Measurements from ENCODE around the gene LAMP2.
"Not testable (repeated sequence)": the region's sequence is repeated elsewhere in the genome, so short reads cannot be mapped to it uniquely, and the experiment has no call there.

LAMP2 gene

GRCh38 chrX:120468825-120469525 lies at the start of gene LAMP2:
TSS of gene LAMP2 (minus strand) at chrX:120469296. CDS start at chrX:120469169, 127 bp downstream.
- DNase-seq: peak; percentile 96

- no peak for DNase-seq
Measured at GRCh38 chrX:120517936-120518335, 48.8 kb upstream of the LAMP2 start.

GRCh38 chrX:120514236-120514635 lies 45.1 kb upstream of the LAMP2 start:
- DNase-seq: peak; percentile 62

DNA sequence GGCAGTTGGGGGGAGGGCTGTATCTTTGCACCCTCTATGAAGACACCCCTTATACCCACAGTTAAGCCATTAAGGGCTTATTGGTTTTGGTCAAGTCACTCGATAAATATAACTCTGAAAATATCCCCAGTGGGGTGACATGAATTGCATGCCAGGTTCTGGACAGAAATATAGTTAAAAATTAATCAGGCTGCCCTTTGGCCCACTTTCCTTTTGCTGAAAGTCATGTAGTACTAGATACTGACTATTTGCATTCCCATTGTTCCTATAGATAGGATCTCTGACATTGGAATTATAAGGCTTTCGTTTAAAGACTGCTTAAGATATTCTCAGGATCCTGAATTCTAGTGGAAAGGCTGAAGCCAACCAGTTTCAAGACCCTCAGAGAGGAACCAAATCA lies 43.5 kb upstream of the LAMP2 start:
- DNase-seq: no peak

- DNase-seq: no peak
Measured at GRCh38 chrX:120512222-120512621, 43.1 kb upstream of the LAMP2 start.

DNA sequence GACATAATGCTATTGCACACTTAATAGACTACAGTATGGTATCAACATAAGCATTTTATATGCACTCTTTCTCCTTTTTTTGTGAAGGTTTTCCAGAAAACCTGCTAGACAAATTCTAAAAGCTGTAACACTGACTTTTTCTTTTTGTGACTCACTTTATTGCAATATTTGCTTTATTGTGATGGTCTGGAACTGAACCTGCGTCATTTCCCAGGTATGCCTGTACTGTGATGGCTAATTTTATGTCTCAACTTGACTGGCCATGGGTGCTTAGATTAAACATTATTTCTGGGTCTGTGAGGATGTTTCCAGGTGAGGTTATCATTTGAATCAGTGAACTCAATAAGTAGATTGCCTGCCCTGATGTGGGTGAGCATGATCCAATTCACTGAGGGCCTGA lies 35.5 kb upstream of the LAMP2 start:
- no peak for DNase-seq

GRCh38 chrX:120499301-120500072 lies 30.4 kb upstream of the LAMP2 start:
- DNase-seq: no peak

DNA sequence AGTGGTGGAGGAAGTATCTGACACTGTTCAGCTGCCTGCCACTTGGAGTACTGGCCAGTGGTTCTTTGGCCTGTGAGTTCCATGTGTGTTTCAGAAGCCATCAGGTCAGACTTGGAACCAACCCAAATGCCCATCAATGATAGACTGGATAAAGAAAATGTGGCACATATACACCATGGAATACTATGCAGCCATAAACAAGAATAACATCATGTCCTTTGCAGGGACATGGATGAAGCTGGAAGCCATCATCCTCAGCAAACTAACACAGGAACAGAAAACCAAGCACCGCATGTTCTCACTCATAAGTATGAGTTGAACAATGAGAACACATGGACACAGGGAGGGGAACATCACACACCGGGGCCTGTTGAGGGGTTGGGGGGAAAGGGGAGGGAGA lies 21.0 kb upstream of the LAMP2 start:
- DNase-seq: not testable (repeated sequence)

DNA sequence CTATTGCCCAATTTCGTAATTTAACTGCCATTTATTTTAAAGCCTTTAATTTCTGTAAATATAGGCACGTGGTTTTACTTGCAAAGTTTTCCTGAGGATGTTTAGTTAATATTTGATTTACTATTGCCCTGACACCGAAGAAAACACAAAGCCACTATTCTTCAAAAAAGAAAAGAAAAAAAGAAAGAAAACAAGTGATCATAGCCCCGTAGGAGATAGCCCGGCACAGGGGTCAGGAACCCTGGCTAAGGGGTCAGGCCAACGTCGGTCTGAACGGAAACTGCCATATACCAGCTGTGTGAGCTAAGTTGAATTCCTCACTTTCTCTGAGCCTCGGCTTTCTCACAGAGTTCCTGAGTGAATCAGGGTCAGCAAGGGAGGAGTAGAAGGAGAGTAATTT lies 17.7 kb upstream of the LAMP2 start:
- no peak for DNase-seq

- peak; percentile 96 for DNase-seq
Measured at GRCh38 chrX:120485638-120486520, 16.8 kb upstream of the LAMP2 start.

- no peak for DNase-seq
Measured at GRCh38 chrX:120485315-120485637, 16.2 kb upstream of the LAMP2 start.

GRCh38 chrX:120477453-120477852 lies 8.4 kb upstream of the LAMP2 start:
- DNase-seq: no peak

DNA sequence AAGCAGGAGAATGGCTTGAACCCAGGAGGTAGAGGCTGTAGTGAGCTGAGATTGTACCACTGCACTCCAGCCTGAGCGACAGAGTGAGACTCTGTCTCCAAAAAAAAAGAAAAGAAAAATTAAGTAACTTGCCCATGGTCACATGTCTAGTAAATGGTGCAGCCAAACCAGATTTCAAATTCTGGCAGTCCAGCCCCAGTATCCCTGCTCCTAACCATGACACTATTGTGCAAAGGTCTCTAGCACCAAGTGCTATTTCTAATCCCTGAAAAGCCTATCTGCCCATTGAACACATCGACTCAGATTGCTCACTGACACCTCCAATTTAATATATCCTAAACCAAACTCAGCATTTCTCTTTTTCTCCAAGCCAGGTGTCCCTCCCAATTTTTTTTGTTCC lies 7.6 kb upstream of the LAMP2 start:
- no peak for DNase-seq

- DNase-seq: peak; percentile 56
Measured at GRCh38 chrX:120475447-120475846, 6.4 kb upstream of the LAMP2 start.

DNA sequence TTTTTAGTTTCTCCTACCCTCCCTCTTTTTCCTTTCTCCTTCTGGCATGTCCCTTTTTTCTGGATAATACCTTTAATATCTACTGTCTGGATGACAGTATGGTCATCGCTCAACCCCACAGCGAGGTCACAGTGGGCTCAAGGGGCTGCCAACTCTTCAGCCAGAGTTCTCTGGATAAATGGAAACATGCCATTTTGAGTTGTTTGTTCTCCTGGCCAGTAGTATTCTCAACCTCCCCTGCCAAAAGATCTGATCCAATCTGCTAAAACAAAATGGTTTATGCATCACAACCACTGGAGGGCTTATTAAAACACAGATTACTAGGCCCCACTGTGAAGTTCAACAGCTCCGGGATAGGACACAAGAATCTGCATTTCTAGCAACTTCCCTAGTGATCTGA lies 5.0 kb upstream of the LAMP2 start:
- DNase-seq: no peak

- DNase-seq: not testable (repeated sequence)
Measured at GRCh38 chrX:120469657-120470056, 561 bp upstream of the LAMP2 start.

- DNase-seq: no peak
Measured at GRCh38 chrX:120468479-120468824, 644 bp downstream of the LAMP2 start.

GRCh38 chrX:120468071-120468470 lies 1.0 kb downstream of the LAMP2 start:
- DNase-seq: peak; percentile 5

DNA sequence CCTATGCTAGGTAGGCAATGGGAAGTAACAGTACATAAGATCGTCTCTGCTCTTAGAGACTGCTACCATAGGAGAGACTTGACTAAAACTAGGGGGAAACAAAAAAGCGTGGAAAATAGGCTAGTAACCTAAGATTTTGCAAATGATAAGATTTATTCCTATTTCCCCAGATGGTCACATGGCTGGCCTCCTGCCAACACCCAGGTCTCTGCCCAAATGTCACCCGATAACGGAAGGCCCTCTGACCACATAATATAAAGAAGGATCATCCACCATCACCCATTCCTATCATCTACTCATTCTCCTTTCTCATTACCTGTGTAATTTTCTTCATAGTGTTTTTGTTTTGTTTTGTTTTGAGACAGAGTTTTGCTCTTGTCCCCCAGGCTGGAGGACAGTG lies 4.7 kb downstream of the LAMP2 start:
- DNase-seq: peak; percentile 50

- peak; percentile 57 for DNase-seq
Measured at GRCh38 chrX:120463241-120463640, 5.9 kb downstream of the LAMP2 start.

- peak; percentile 76 for DNase-seq
Measured at GRCh38 chrX:120462370-120462769, 6.7 kb downstream of the LAMP2 start.

- no peak for DNase-seq
Measured at GRCh38 chrX:120459309-120459708, 9.8 kb downstream of the LAMP2 start.

GRCh38 chrX:120457766-120458180 lies 11.3 kb downstream of the LAMP2 start:
- peak; percentile 82 for DNase-seq

GRCh38 chrX:120456973-120457372 lies 12.1 kb downstream of the LAMP2 start:
- DNase-seq: peak; percentile 78

All from OCI-M1 (cell line).